Globus pallidus (tissue), 1 donor: ENCODE data around the gene NSA2.

Experiments used
- DNase-seq: peaks from one replicate; pipeline ENCODE4 v3.0.0-alpha.2; 2015; ENCODE audit warnings: low spot score

The NSA2 gene

DNA sequence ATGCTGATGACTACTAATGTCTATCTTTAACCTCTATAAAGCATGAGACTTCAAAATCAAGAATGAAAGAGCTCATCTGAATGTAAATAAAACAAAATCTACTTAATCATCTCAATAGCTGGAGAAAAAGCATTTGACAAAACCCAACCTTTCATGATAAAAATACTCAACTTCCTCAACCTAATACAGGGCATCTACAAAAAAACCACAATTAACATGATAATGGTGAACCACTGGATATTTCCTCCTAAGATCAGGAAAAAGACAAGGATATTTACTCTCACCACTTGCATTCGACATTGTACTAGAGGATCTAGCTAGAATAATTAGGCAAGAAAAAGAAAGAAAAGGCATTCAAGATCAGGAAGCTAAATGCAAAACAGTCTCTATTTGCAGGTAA, 49.8 kb downstream of the NSA2 start:
- no peak for DNase-seq

DNA sequence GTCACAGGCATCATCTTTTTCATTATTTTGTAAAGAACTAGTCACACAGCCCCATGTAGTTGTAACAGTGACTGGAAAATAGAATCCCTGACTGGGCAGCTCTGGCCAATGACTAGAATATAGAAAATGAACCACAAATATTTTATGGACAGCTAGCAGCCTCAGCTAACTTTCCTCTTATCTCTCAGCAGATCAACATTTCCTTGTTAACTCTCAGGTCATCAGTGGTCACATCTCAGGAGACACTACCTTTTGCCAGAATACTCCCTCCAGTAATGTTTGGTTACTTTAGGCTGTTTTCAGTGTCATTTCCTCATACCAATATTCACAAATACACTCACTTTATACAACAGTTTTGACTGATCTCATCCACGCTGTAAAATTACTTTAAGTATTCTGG, 55.2 kb downstream of the NSA2 start:
- DNase-seq = no peak

DNA sequence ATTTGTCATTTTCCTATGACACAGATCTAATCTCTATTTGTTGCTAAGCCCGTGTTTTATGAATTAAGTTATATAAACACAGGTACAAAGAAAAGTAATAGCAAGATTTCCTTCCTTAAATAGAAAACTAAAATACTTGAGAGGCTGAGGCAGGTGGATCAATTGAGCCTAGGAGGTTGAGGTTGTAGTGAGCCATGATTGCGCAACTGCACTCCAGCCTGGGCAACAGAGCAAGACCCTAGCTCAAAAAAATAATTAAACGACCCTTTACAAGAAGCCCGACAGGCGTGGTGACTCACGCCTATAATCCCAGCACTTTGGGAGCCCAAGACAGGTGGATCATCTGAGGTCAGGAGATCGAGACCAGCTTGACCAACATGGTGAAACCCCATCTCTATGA, 62.4 kb downstream of the NSA2 start:
- no peak for DNase-seq
